ENCODE results near the gene ALDH1L1. TPM values are rescaled to one million over a fixed set of nuclear protein-coding genes. Genes with fewer than 3 reads are reported as not detected.

Gene ALDH1L1
- polyA plus RNA-seq, 1 donor: 40.4 TPM

DNA sequence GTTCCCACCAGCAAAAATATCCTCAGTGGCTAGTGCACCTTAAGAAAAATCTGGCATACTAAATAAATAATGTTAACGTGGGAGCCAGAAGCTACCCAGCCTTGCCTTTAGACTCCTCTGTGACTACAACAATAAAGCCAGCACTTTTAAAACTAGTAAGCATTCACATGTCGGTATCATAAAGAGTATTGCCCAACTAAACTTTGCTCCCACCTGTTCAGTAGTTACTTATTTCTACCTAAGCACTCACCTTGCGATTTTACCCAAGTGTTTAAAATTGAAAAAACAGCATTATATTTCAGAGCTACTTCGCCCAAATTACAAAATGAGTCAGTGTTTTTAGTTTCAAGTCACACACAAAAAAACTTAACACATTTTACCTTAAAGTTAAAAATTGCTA, 12.8 kb downstream of the ALDH1L1 start:
- H3K4me1 ChIP-seq (ENCODE audit: control insufficient read depth, insufficient read depth, low read length): peaks cover 17% of the 10 kb centered on the region
- peak; percentile 84 to 90 for DNase-seq
- H3K36me3 ChIP-seq (ENCODE audit: control insufficient read depth, insufficient read depth, low read length): no peaks in the 10 kb centered on the region
- WGBS (ENCODE audit: insufficient coverage, low lambda C conversion rate): 39% methylated on average over 2 of the region's 4 CpGs
- no peaks in the 10 kb centered on the region for H3K27me3 ChIP-seq (ENCODE audit: control insufficient read depth, insufficient read depth, low read length)
- peak overlapping the region; percentile 70 for H3K27ac ChIP-seq (ENCODE audit: low read length)
- H3K4me3 ChIP-seq (ENCODE audit: low read length): peak overlapping the region; percentile 17
- H3K9me3 ChIP-seq (ENCODE audit: control insufficient read depth, low read depth, low read length): no peaks in the 10 kb centered on the region

DNA sequence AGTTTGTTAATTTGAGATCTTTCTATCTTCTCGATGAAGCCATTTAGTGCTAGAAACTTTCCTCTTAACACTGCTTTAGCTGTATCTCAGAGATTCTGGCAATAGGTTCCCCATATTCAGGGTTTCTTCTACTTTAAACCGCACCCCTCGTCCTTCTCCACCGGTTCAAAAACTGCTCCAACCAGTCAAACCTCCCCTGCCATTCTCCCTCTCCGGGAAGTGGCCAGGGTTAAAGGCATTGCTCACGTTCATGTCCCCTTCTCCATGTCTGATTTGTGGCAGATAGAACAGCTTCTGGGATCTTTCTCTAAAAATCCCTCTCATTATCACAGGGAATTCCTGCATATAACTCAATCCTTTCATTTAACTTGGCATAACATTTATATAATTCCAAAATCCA, 14.4 kb downstream of the ALDH1L1 start:
- WGBS (ENCODE audit: insufficient coverage, low lambda C conversion rate): 40% methylated on average over 4 of the region's 6 CpGs
- Histone ChIP-seq H3K36me3 (ENCODE audit: control insufficient read depth, insufficient read depth, low read length) (no peaks in the 10 kb centered on the region), H3K27me3 (ENCODE audit: control insufficient read depth, insufficient read depth, low read length) (no peaks in the 10 kb centered on the region), H3K27ac (ENCODE audit: low read length) (peak overlapping the region; percentile 70), H3K4me3 (ENCODE audit: low read length) (no peak overlapping the region), H3K9me3 (ENCODE audit: control insufficient read depth, low read depth, low read length) (no peaks in the 10 kb centered on the region), H3K4me1 (ENCODE audit: control insufficient read depth, insufficient read depth, low read length) (peaks cover 14% of the 10 kb centered on the region)
- DNase-seq: peak in 1 of 2 donors; percentile 35

DNA sequence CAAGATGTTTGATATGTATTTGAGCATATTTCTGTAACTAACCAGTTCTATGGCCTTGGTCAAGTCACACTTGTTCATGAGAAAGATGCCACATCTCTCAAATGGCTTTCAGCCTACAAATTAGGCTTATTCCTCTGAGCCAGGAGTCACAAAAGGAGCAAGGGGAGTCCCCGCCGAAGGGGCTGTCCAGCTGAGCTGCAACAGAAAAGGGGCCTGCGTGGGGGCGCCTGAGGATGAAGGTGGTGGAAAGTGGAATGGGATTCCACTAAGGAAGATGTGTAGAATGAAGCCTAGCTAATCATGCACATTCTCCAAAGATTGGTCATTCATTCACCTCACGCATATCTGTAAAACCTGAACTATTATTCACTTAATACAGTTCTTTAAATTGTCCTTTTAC, 19.1 kb downstream of the ALDH1L1 start:
- 90% methylated on average over 2 of the region's 5 CpGs for WGBS (ENCODE audit: insufficient coverage, low lambda C conversion rate)
- H3K36me3 ChIP-seq (ENCODE audit: control insufficient read depth, insufficient read depth, low read length): peaks cover 30% of the 10 kb centered on the region
- no peak overlapping the region for H3K27ac ChIP-seq (ENCODE audit: low read length)
- no peak for DNase-seq
- peaks cover 2% of the 10 kb centered on the region for H3K4me1 ChIP-seq (ENCODE audit: control insufficient read depth, insufficient read depth, low read length)
- peaks cover 3% of the 10 kb centered on the region for H3K9me3 ChIP-seq (ENCODE audit: control insufficient read depth, low read depth, low read length)
- H3K27me3 ChIP-seq (ENCODE audit: control insufficient read depth, insufficient read depth, low read length): no peaks in the 10 kb centered on the region
- no peak overlapping the region for H3K4me3 ChIP-seq (ENCODE audit: low read length)

DNA sequence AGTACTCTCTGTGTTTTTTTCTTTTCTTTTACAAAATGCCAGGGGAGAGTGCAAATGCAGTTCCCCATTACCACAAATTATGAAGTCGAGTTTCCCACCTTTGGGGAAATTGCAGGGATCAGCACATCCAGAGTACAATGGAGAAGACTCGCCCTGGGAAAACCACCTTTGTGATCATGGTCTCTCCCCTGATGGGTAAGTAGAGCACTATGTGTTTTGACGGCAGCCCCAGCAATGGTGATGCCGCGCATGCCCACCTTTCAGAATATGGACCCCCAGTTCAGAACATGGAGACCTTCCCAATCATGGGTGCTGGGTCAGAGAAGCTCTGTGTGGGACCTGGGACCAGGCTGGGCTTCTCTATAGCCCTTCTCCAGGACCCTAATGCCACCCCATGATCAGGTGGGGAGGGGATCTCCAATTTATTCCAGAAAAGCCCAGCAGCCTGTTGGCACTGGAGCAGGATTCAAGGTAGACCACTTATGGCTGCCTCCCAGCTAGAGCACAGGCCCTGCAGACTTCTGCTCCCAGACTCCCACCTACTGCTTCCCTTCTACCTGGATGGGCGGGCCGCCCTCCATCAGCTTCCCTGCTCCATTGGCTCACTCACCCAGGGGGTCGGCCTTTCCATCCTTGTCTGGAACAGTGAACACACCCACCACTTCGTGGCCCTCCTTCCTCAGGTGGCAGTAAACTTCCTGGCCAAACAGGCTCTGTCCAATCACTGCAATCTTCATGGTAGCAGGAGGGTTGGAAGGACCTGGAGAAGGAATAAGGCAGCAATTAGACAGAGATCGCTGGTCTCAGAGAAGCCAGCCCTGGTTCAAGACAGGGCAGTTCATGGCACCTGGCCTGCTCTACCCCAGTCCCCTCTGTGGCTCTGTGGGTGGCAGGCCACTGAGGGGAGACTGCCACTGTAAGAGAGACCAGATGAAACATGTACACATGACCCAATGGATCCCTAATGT, 19.9 kb downstream of the ALDH1L1 start:
- Histone ChIP-seq H3K4me3 (ENCODE audit: low read length) (no peak overlapping the region), H3K9me3 (ENCODE audit: control insufficient read depth, low read depth, low read length) (peaks cover 3% of the 10 kb centered on the region), H3K27ac (ENCODE audit: low read length) (no peak overlapping the region), H3K4me1 (ENCODE audit: control insufficient read depth, insufficient read depth, low read length) (no peaks in the 10 kb centered on the region), H3K27me3 (ENCODE audit: control insufficient read depth, insufficient read depth, low read length) (no peaks in the 10 kb centered on the region), H3K36me3 (ENCODE audit: control insufficient read depth, insufficient read depth, low read length) (peaks cover 36% of the 10 kb centered on the region)
- WGBS (ENCODE audit: insufficient coverage, low lambda C conversion rate): no CpG with 5 or more reads among the region's 10 CpGs
- DNase-seq: no peak

DNA sequence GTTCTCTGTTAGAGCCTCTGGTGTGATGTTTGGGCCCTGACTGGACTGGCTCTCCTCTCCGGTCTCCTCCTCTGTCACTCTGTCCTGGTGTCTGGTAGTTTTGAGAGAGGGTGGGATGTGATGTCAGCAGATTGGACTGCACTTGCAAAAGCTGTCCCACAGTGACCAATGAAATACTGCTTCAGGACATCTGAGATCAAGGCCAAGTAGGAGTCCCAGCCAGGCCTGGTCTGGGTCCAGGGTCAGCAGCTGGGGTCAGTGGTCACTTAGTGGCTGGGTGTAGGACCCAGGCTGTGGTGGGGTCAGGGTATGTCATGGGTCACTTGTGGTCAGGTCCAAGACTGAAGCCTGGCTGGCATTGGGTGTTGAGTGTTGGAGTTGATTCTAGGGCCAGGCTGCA, 20.9 kb downstream of the ALDH1L1 start:
- no peaks in the 10 kb centered on the region for H3K27me3 ChIP-seq (ENCODE audit: control insufficient read depth, insufficient read depth, low read length)
- no peak overlapping the region for H3K4me3 ChIP-seq (ENCODE audit: low read length)
- no peak overlapping the region for H3K27ac ChIP-seq (ENCODE audit: low read length)
- peaks cover 3% of the 10 kb centered on the region for H3K9me3 ChIP-seq (ENCODE audit: control insufficient read depth, low read depth, low read length)
- peaks cover 45% of the 10 kb centered on the region for H3K36me3 ChIP-seq (ENCODE audit: control insufficient read depth, insufficient read depth, low read length)
- DNase-seq: no peak
- no peaks in the 10 kb centered on the region for H3K4me1 ChIP-seq (ENCODE audit: control insufficient read depth, insufficient read depth, low read length)
- WGBS (ENCODE audit: insufficient coverage, low lambda C conversion rate): no CpG with 5 or more reads among the region's 1 CpG

DNA sequence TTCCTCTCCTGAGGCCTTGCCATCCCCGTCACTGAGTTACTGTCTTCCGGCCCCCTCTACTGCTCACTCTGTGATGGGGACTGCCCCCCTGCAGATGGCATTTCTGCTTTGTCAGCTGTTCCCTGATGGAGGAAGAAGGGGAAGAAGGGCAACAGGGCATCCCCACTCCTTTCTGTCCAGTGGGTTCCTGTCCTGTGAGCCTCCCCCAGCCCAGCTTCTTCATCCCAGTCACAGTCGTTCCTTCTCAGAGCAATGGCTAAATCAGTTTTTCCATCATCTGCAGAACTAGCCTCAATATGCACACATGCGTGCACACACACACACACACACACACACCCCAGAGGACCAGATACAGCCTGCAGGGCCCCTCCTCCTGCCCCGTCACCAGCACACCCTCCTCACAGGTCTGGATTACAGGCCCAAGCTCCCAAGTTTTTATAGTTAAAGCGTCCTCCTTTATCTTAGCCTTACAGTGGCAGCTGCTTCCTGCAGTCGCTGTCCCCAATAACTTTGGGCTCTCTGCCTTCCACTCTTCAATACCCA, 21.4 kb downstream of the ALDH1L1 start:
- Histone ChIP-seq H3K4me1 (ENCODE audit: control insufficient read depth, insufficient read depth, low read length) (no peaks in the 10 kb centered on the region), H3K27ac (ENCODE audit: low read length) (no peak overlapping the region), H3K36me3 (ENCODE audit: control insufficient read depth, insufficient read depth, low read length) (peaks cover 46% of the 10 kb centered on the region), H3K27me3 (ENCODE audit: control insufficient read depth, insufficient read depth, low read length) (no peaks in the 10 kb centered on the region), H3K9me3 (ENCODE audit: control insufficient read depth, low read depth, low read length) (peaks cover 3% of the 10 kb centered on the region), H3K4me3 (ENCODE audit: low read length) (no peak overlapping the region)
- no CpG with 5 or more reads among the region's 7 CpGs for WGBS (ENCODE audit: insufficient coverage, low lambda C conversion rate)
- no peak for DNase-seq

DNA sequence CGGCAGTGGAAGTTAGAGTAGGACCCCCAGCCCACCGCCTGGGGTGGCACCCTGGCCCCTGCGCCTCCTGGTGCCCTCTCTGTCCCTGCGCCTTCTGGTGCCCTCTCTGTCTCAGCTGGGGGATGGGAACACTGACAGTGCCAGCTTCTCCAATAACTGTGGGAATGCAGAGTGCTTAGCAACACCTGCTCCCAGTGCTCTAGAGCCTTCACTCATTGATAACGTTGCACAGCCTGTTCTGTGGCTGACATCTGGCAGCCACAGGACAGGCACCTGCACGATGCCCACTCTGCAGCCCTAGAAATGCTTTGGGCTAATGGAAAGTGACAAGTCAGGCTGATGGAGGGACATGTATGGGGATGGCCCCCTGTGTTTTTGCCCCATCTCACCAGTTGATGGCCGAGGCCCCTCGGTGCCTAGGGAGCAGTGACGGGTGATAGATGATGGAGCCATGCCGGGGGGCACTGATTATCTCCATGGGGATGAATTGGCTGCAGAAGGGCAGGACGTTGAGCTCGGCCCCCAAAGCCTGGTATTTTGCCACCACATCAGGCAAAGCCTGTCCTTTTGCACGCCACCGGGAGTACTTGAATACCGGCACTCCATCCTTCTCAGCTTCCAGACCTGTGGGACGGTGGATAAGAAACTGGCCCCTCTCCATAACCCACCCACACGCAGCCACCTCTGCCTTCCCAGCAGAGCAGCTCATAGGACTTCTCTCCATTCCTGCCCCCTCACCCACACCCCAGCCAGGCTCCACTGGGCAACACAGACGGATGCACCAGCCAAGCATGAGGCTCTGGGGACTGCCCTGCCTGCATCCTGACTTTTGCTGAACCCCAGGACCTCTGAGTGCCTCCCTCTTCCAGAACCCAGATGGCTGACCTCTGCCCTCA, 22.1 kb downstream of the ALDH1L1 start:
- no peak overlapping the region for H3K27ac ChIP-seq (ENCODE audit: low read length)
- H3K9me3 ChIP-seq (ENCODE audit: control insufficient read depth, low read depth, low read length): peaks cover 3% of the 10 kb centered on the region
- no CpG with 5 or more reads among the region's 18 CpGs for WGBS (ENCODE audit: insufficient coverage, low lambda C conversion rate)
- H3K27me3 ChIP-seq (ENCODE audit: control insufficient read depth, insufficient read depth, low read length): no peaks in the 10 kb centered on the region
- H3K36me3 ChIP-seq (ENCODE audit: control insufficient read depth, insufficient read depth, low read length): peaks cover 52% of the 10 kb centered on the region
- H3K4me3 ChIP-seq (ENCODE audit: low read length): no peak overlapping the region
- no peaks in the 10 kb centered on the region for H3K4me1 ChIP-seq (ENCODE audit: control insufficient read depth, insufficient read depth, low read length)
- DNase-seq: no peak

DNA sequence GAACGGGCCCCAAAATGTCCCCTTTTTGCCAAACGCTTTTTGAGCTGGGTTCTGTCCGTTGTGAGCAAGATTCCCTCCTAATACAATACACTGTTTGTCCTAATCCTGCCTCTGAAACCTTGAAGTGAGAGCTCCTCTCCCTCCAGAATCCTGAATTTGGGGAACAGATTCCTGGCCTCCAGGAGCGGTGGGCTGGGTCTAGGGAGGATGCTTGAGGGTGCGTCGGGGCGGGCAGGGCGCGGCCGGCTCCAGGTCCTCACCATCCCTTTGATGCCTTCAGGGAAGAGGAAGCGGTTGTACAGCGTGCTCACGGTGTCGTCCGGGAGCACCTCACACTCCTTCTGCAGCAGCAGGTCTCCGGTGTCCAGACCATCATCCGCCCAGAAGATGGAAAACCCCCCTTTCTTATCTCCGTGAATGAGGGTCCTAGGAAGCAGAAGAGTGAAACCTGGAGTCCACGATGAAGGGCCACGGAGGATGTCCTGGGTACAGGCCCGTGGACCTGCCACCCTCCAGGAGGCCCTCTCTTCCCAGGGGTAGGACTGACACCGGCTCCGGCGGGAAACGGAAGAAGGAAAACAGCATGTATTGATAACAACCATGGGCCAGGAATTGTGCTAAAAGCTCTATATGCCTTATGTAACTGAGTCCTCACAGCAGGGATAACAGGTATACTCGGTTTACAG, 23.2 kb downstream of the ALDH1L1 start:
- H3K27me3 ChIP-seq (ENCODE audit: control insufficient read depth, insufficient read depth, low read length): no peaks in the 10 kb centered on the region
- H3K9me3 ChIP-seq (ENCODE audit: control insufficient read depth, low read depth, low read length): peaks cover 3% of the 10 kb centered on the region
- peaks cover 57% of the 10 kb centered on the region for H3K36me3 ChIP-seq (ENCODE audit: control insufficient read depth, insufficient read depth, low read length)
- H3K27ac ChIP-seq (ENCODE audit: low read length): no peak overlapping the region
- no peak overlapping the region for H3K4me3 ChIP-seq (ENCODE audit: low read length)
- no peaks in the 10 kb centered on the region for H3K4me1 ChIP-seq (ENCODE audit: control insufficient read depth, insufficient read depth, low read length)
- no peak for DNase-seq
- WGBS (ENCODE audit: insufficient coverage, low lambda C conversion rate): no CpG with 5 or more reads among the region's 26 CpGs

DNA sequence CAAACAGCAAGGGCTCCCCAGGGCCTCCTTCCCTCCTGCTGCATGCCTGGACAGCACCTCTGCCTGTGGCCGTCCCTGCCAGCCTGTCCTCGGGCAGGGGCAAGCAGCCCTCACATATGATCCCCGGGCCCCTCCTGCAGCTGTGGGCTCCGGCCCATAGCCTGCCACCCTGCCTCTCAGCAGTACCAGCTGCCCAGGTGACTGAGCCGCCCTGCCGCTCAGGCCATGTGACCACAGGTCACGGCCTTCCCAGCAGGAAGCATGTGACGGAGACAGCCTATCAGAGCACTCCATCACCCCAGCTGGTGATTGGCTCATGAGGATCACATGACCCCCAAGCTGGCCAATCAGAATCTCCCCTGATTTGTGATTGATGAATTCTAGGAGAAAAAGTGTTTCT, 23.9 kb downstream of the ALDH1L1 start:
- no CpG with 5 or more reads among the region's 8 CpGs for WGBS (ENCODE audit: insufficient coverage, low lambda C conversion rate)
- Histone ChIP-seq H3K4me3 (ENCODE audit: low read length) (no peak overlapping the region), H3K27me3 (ENCODE audit: control insufficient read depth, insufficient read depth, low read length) (no peaks in the 10 kb centered on the region), H3K4me1 (ENCODE audit: control insufficient read depth, insufficient read depth, low read length) (no peaks in the 10 kb centered on the region), H3K27ac (ENCODE audit: low read length) (no peak overlapping the region), H3K9me3 (ENCODE audit: control insufficient read depth, low read depth, low read length) (peaks cover 3% of the 10 kb centered on the region), H3K36me3 (ENCODE audit: control insufficient read depth, insufficient read depth, low read length) (peaks cover 64% of the 10 kb centered on the region)
- DNase-seq: no peak

DNA sequence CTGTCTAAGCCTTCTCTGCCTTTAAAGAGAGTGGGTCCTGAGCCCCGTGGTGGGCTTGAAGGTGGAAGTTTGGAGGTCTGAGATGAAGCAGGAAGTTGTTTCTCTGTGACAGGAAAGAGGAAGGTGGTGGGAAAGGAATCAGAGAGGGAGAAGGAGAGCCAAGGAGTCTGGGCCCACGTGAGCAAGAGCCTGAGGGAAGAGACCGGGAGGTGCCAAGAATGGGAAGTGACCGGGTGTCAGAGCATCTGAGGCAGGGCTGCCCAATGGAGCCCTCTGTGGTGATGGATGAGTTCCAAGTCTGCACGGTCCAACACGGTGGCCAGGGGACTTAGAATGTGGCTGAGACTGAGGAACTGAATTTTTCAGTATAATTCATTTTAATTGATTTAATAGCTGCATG, 24.6 kb downstream of the ALDH1L1 start:
- no peak for DNase-seq
- H3K27me3 ChIP-seq (ENCODE audit: control insufficient read depth, insufficient read depth, low read length): no peaks in the 10 kb centered on the region
- H3K4me1 ChIP-seq (ENCODE audit: control insufficient read depth, insufficient read depth, low read length): no peaks in the 10 kb centered on the region
- WGBS (ENCODE audit: insufficient coverage, low lambda C conversion rate): 20% methylated on average over 1 of the region's 6 CpGs
- no peak overlapping the region for H3K27ac ChIP-seq (ENCODE audit: low read length)
- peaks cover 70% of the 10 kb centered on the region for H3K36me3 ChIP-seq (ENCODE audit: control insufficient read depth, insufficient read depth, low read length)
- H3K4me3 ChIP-seq (ENCODE audit: low read length): no peak overlapping the region
- peaks cover 3% of the 10 kb centered on the region for H3K9me3 ChIP-seq (ENCODE audit: control insufficient read depth, low read depth, low read length)
